K562 (cell line): ENCODE data around the gene CENPN. TPM values are rescaled to one million over a fixed set of nuclear protein-coding genes. Genes with fewer than 3 reads are reported as not detected.

Experiments used
- CHD2 ChIP-seq: IDR thresholded peaks from 2 replicates; pipeline ENCODE4 v1.6.1; 2011; ENCODE audit warnings: low read depth, low read length
- EP300 ChIP-seq: IDR thresholded peaks from 2 replicates; pipeline ENCODE4 v1.6.1; 2012; ENCODE audit warnings: low read length, improper control_type of control experiment
- HDAC2 ChIP-seq: fragments of 450-650 bp; IDR thresholded peaks from 2 replicates; pipeline ENCODE4 v1.6.1; 2016; ENCODE audit warnings: mild to moderate bottlenecking
- IRF2 ChIP-seq: sonication (generic); formaldehyde crosslinking; IDR thresholded peaks from 2 replicates; pipeline ENCODE4 v1.8.1; 2022; ENCODE audit warnings: mild to moderate bottlenecking, missing genetic modification reagents
- KDM4B ChIP-seq, 2 experiments: fragments of 450-650 bp in 1 of 2; sonication (generic) in 1 of 2; IDR thresholded peaks; 2 replicates each; pipeline ENCODE4 v1.6.1; 2016 to 2017; ENCODE audit warnings: borderline replicate concordance in 2 of 2, antibody characterized with exemption in 1 of 2, low read depth in 1 of 2, mild to moderate bottlenecking in 1 of 2
- MXI1 ChIP-seq: IDR thresholded peaks from 2 replicates; pipeline ENCODE4 v1.6.1; 2011; ENCODE audit warnings: low read depth, mild to moderate bottlenecking, improper control_type of control experiment, low read length
- NKRF ChIP-seq: fragments of 450-650 bp; IDR thresholded peaks from 2 replicates; pipeline ENCODE4 v1.6.1; 2016; ENCODE audit warnings: borderline replicate concordance
- PTRF ChIP-seq: fragments of 450-650 bp; IDR thresholded peaks from 2 replicates; pipeline ENCODE4 v1.6.1; 2016; ENCODE audit warnings: mild to moderate bottlenecking, missing genetic modification characterization, missing compliant biosample characterization
- SP2 ChIP-seq: IDR thresholded peaks from 2 replicates; pipeline ENCODE4 v1.6.1; 2011; ENCODE audit warnings: mild to moderate bottlenecking, low read depth, low read length, moderate library complexity; ENCODE audit not compliant: poor library complexity, severe bottlenecking; ENCODE audit errors: extremely low read depth
- TCF15 ChIP-seq: fragments of 250-450 bp; sonication (Bioruptor Pico); IDR thresholded peaks from 2 replicates; pipeline ENCODE4 v1.8.0; 2022; ENCODE audit warnings: moderate library complexity, mild to moderate bottlenecking, inconsistent platforms
- ZBTB26 ChIP-seq: fragments of 450-650 bp; formaldehyde crosslinking; IDR thresholded peaks from 2 replicates; pipeline ENCODE4 v1.4.0; 2022; ENCODE audit warnings: missing genetic modification characterization
- ZNF318 ChIP-seq, 2 experiments: fragments of 450-650 bp; IDR thresholded peaks; 2 replicates each; pipeline ENCODE4 v1.6.1; 2016; ENCODE audit warnings: mild to moderate bottlenecking in 2 of 2, borderline replicate concordance in 1 of 2, low read depth in 1 of 2, moderate library complexity in 1 of 2
- ZNF76 ChIP-seq: fragments of 250-450 bp; sonication (Bioruptor Pico); IDR thresholded peaks from 2 replicates; pipeline ENCODE4 v1.4.0; 2020; ENCODE audit warnings: mild to moderate bottlenecking, moderate library complexity, borderline replicate concordance
- ZSCAN32 ChIP-seq: fragments of 450-650 bp; formaldehyde crosslinking; IDR thresholded peaks from 2 replicates; pipeline ENCODE4 v1.4.0; 2020; ENCODE audit warnings: mild to moderate bottlenecking, moderate library complexity
- polyA plus RNA-seq, 8 experiments: library from polyadenylated mRNA; depleted of rRNA in 4 of 8; stranded (reverse) in 5 of 8; unstranded in 3 of 8; fragments of >200 nt; fragmentation: Nextera tagmentation in 2 of 8; fragmentation: Illumina TruSeq in 1 of 8; extraction: Ambion mirVana in 2 of 8; extraction: Trizol in 1 of 8; gene quantifications; 2 replicates each; pipeline versions ENCODE4 v1.2.1 to v1.2.3, GENCODE V29; 2011 to 2014; ENCODE audit warnings: inconsistent platforms in 1 of 8, missing spikeins in 1 of 8
- total RNA-seq, 7 experiments: library from RNA; depleted of rRNA in 6 of 7; stranded (reverse); fragments of >200 nt in 6 of 7; fragmentation: Illumina TruSeq in 2 of 7; extraction: Trizol in 2 of 7; gene quantifications; 2 replicates each; pipeline versions ENCODE4 v1.2.1 to v1.2.3, GENCODE V29; 2011 to 2021; ENCODE audit warnings: low replicate concordance in 1 of 7

CENPN gene
- total and polyA plus RNA-seq, 9 of the 15 experiments (the other 6 are each of a cell fraction or from before 2014, with no cell fraction given): 92.3 to 384 (median 140) TPM

- TF ChIP-seq TCF15 (CRISPR knock-in tag): 0 out of 2 replicates have a peak, but pooled peaks have one; percentile 46
- TF ChIP-seq EP300: no peak; the same call in none of the 2 replicates
- no peak for TF ChIP-seq SP2
- no peak; the same call in 1 of the 2 replicates for TF ChIP-seq MXI1
- peak; percentile 80 for TF ChIP-seq ZBTB26 (CRISPR knock-in tag)
- no peak for TF ChIP-seq ZNF318 (IDR thresholded peaks at IDR 0.05; ENCODE audit: borderline replicate concordance in 1 of 2, low read depth in 1 of 2)
- no peak for TF ChIP-seq IRF2
- TF ChIP-seq KDM4B (IDR thresholded peaks at IDR 0.05; ENCODE audit: borderline replicate concordance in 2 of 2, low read depth in 1 of 2): peak in 1 of 2 experiments; percentile 62; a peak in 1 of 4 replicates
- peak; percentile 83; the same call in 1 of the 2 replicates for TF ChIP-seq HDAC2
- peak; percentile 87; the same call in 1 of the 2 replicates for TF ChIP-seq ZNF76 (CRISPR knock-in tag)
- TF ChIP-seq PTRF (tag): no peak
- TF ChIP-seq NKRF: peak; percentile 93; the same call in 1 of the 2 replicates
- TF ChIP-seq ZSCAN32 (CRISPR knock-in tag): no peak
- TF ChIP-seq CHD2: peak; percentile 33
Measured at GRCh38 chr16:81006813-81007695, at the start of gene CENPN, which contains the start of gene CMC2 (continued).
